BE2C (cell line): ENCODE data around the gene PCK2.

Source experiments
- DNase-seq: peaks from one replicate; pipeline ENCODE4 v3.0.0-alpha.2; 2020
- H3K27me3 ChIP-seq: fragments of 250-450 bp; sonication (Bioruptor Pico); 2 replicates; pipeline ENCODE4 v1.5.1; 2020; ENCODE audit warnings: mild to moderate bottlenecking
- H3K36me3 ChIP-seq: fragments of 250-450 bp; sonication (Bioruptor Pico); 2 replicates; pipeline ENCODE4 v1.5.1; 2020; ENCODE audit warnings: mild to moderate bottlenecking
- H3K4me1 ChIP-seq: fragments of 250-450 bp; sonication (Bioruptor Pico); 2 replicates; pipeline ENCODE4 v1.5.1; 2020
- H3K4me3 ChIP-seq: 2 replicates; pipeline ENCODE4 v1.5.1; 2011; ENCODE audit warnings: low read depth, low read length
- H3K9me3 ChIP-seq: fragments of 250-450 bp; sonication (Bioruptor Pico); 2 replicates; pipeline ENCODE4 v1.5.1; 2020
- CTCF ChIP-seq: IDR thresholded peaks from 2 replicates; pipeline ENCODE4 v1.5.1; 2012; ENCODE audit warnings: mild to moderate bottlenecking, low read depth, low read length

The PCK2 gene

DNA sequence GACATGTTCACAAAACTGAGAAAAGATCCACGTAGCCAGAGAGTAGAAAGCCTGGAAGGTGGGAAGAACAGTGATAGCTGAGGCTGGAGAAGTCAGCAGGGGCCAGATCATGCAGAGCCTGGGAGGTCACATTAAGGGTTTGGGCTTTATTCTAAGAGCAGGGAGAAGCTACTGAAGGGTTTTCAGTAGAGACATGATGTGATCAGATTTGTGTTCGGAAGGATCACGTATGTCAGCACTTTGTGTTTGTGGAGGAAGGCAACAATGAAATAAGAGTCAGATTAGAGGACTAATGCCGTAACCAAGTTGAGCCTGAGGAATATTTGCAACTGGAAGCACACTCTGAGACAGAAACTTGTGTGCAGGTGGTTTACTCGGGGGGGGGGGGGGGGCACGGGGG is 4.2 kb upstream of the PCK2 start:
- no peaks in the 10 kb centered on the region for H3K36me3 ChIP-seq
- DNase-seq = no peak
- H3K9me3 ChIP-seq = no peaks in the 10 kb centered on the region
- H3K4me3 ChIP-seq = no peak overlapping the region
- H3K4me1 ChIP-seq = peaks cover 10% of the 10 kb centered on the region
- no peaks in the 10 kb centered on the region for H3K27me3 ChIP-seq
- TF ChIP-seq CTCF = no peak

DNA sequence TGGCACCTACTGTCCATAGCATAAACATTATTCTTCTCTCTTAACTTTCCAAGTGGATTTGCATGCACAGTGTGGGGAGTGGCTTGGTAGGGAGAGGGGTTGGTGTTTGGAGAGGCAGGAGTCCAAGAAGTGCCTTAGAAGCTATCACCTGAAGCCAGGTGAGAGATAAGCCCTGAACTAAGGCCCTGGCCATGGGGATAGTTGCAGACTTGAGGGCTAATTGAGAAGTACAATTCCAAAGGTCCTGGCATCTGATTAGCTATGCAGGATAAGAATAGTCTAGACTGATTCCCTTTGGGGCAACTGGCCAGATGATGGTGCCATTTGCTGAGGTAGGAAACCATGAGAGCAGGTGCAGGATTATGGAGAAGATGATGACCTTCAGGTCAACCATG is 2.0 kb upstream of the PCK2 start:
- H3K36me3 ChIP-seq = peaks cover 5% of the 10 kb centered on the region; the same call in 1 of the 2 replicates
- no peak for TF ChIP-seq CTCF
- H3K27me3 ChIP-seq = no peaks in the 10 kb centered on the region
- no peaks in the 10 kb centered on the region for H3K9me3 ChIP-seq
- no peak for DNase-seq
- no peak overlapping the region for H3K4me3 ChIP-seq
- peaks cover 10% of the 10 kb centered on the region for H3K4me1 ChIP-seq

DNA sequence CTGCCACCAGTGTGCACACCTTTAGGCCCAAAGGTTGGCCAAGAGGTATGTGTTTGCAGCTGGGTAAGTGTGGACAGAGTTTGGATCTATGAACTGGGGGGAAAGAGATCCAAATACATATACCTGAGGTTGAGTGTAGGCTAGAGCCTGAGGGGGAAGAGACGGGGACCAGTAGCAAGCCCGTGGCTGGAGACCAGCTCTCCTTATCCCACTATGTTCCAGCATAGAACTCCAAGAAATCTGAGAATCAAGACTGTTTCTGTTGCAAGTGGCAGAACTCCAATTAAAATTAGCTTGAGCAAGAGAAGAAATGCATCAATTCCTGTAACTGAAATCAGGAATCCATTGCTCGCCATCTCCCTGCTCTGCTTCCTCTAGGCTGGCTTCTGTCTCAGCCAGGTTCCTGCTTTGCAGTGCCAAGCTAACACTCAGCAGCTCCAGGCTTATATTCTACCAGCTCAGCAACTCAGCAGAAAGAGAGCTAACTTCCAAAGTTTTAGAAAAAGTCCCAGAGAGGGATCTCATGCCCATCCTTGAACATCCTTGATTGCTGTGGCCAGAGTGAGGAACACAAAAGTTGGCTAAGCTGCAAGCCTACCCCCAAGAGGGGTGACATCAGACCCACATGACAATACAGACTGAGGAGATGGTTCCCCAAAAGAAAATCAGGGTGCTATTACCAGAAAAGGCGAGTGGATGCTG is 1.5 kb upstream of the PCK2 start:
- H3K4me1 ChIP-seq = peaks cover 10% of the 10 kb centered on the region
- no peak for DNase-seq
- no peak for TF ChIP-seq CTCF
- H3K4me3 ChIP-seq = no peak overlapping the region
- H3K36me3 ChIP-seq = peaks cover 5% of the 10 kb centered on the region; the same call in 1 of the 2 replicates
- H3K9me3 ChIP-seq = no peaks in the 10 kb centered on the region
- H3K27me3 ChIP-seq = no peaks in the 10 kb centered on the region

GRCh38 chr14:24093207-24093900 is 757 bp upstream of the PCK2 start:
- H3K4me3 ChIP-seq = peak overlapping the region; percentile 2; the same call in 1 of the 2 replicates
- peaks cover 10% of the 10 kb centered on the region for H3K4me1 ChIP-seq
- no peak for DNase-seq
- H3K27me3 ChIP-seq = no peaks in the 10 kb centered on the region
- peaks cover 9% of the 10 kb centered on the region; the same call in 1 of the 2 replicates for H3K36me3 ChIP-seq
- no peaks in the 10 kb centered on the region for H3K9me3 ChIP-seq
- TF ChIP-seq CTCF = no peak

- peak overlapping the region; percentile 99 for H3K4me3 ChIP-seq
- no peaks in the 10 kb centered on the region for H3K27me3 ChIP-seq
- H3K9me3 ChIP-seq = no peaks in the 10 kb centered on the region
- H3K4me1 ChIP-seq = peaks cover 10% of the 10 kb centered on the region
- H3K36me3 ChIP-seq = peaks cover 24% of the 10 kb centered on the region
- no peak for TF ChIP-seq CTCF
- no peak for DNase-seq
These were observed 745 bp downstream of the PCK2 start for GRCh38 chr14:24094841-24095270.
